Stimulated activated CD4-positive, alpha-beta T cell treated with anti-CD3 and anti-CD28 coated beads, Interleukin-4, amount 100 ng/mL, for 48 hours (primary cell): ENCODE measurements around the gene UNC119.

Source experiments
- DNase-seq, 2 donors: peaks; one replicate each; pipeline ENCODE4 v3.0.0-alpha.2; 2020; ENCODE audit warnings: low read depth in 2 of 2

The UNC119 gene

DNA sequence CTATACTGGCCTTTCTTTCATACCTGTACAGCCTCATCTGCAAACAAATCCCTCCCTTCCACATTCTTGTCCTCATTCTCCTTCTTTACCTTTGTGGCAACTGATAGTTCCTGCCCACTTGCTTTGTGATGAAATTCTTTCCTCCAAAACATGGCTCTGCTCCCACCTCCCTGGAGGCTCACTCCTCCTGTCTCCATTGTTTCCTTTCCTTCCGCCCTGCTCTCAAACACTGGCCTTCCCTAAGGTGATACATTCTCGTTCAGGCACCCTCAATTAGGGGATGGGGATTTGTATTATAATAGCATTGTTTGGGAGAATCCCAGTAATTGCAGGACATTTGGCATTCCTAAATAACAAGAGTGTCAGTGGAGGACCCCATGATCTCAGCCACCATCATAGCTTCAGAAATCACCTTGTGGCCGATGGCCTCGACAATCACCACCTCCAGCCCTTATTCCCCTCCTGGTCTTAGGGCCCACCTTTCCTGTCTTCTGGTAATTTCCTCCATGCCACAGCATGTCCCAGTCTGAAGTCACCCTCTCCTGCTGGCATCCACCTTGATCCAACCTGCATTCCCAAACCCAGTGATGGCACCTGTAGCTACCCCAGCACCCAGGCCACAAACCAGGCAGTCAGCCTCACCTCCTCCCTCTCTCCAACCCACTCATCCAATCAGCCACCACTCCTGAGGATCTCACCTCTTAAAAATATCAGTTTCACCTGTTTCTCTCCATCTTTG lies 7.9 kb downstream of the UNC119 start:
- DNase-seq: no peak

DNA sequence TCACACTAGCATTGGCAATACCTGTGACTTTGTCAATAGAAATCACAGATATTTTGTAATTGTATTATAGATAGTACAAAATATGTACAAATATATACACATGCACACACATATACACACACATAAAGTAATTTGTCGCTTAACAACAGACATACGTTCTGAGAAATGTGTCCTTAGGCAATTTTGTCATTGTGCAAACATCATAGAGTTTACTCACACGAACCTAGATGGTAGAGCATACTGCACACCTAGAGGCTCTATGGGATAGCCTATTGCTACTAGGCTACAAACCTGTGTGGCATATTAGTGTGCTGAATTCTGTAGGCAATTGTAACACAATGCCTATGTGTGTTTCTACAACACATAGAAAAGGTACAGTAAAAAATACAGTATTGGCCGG lies 11.0 kb downstream of the UNC119 start:
- DNase-seq: no peak

DNA sequence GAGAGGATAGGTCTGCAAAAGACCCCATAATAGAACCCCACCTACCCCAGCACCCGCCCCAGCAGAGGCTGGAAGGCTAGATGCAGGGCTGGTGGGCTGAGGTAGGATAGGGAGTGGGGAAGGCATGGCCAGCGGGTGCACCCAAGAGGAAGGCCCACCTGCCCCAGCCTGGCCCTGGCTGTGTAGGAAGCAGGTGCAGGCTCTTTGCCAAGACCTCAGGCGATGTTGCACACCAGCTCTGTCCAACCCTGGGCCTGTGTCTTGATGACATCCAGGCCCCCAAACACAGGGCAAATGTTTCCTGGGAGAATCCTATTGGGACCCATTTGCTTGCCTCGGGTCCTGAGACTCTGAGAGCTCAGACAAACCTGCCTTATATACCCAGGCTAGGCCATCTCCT lies 12.2 kb downstream of the UNC119 start:
- no peak for DNase-seq

DNA sequence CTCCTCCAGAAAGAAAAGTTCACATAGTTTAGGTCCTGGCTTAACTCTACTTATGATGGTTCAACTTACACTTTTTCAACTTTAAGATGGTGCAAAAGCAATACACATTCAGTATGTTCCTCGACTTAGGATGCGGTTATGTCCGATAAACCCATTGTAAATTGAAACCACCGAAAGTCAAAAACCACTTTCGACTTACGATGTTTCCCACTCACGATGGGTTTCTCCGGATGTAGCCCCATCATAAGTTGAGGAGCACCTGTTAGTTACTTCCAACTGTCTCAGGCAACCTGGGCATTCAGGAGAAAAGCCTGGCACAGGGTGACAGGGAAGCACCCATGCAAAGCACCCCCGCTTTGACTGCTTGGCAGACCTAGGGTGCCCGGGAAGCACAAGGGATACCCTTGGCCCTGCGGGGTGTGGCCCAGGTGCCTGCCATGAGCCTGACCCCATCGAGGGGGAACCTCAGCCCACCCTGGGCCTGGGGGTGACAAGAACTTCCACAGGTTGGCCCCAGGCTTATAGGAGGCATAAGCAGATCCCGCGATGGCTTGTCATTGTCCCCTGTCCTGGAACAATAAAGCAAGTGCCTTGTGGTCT lies 14.0 kb downstream of the UNC119 start:
- DNase-seq: no peak

DNA sequence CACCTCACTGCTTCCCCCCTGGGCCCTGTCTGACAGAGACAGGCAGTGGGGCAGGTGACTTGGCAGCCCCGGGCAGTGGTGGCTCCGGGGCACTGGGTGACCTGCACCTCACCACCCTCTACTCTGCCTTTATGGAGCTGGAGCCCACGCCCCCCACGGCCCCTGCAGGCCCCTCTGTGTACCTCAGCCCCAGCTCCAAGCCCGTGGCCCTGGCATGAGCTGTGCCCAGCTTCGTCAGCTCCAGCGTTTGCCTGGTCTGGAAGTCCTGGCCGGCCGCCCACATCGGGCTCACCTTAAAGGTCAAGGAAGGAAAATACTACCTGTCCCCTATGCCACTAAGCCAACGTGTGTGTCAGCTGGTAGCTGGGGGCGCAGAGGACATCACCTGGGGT lies 15.2 kb downstream of the UNC119 start:
- no peak for DNase-seq

DNA sequence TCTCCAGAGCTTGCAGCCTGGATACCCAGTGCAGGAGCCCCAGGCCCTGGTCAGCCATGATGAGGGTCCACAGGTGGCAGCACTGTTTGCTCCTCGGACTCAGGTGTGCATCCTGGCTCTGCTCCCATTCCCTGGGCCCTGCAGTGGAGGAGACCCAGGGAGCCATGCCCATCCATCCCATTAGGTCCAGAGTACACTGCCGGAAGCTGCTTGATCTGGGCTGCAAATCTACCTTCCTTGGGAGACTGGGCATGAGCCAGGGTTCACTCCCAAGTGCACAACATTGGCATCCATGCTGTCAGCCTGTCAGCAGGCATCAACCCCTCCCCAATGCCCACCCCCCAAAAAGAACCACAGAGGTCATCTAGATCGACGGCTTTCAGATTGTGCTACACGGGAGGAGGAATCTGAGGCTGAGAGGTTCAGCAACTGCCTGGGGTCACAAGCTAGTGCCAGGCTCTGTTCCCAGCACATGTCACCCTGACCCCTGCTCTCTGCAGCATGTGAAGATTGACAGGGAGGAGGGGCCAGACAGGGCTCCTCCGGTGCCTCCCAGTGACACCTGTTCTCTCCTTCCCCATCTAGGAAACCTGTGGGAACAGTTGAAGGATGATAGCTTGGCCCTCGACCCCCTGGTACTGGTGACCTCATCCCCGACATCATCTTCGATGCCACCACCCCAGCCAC lies 15.7 kb downstream of the UNC119 start:
- no peak for DNase-seq

DNA sequence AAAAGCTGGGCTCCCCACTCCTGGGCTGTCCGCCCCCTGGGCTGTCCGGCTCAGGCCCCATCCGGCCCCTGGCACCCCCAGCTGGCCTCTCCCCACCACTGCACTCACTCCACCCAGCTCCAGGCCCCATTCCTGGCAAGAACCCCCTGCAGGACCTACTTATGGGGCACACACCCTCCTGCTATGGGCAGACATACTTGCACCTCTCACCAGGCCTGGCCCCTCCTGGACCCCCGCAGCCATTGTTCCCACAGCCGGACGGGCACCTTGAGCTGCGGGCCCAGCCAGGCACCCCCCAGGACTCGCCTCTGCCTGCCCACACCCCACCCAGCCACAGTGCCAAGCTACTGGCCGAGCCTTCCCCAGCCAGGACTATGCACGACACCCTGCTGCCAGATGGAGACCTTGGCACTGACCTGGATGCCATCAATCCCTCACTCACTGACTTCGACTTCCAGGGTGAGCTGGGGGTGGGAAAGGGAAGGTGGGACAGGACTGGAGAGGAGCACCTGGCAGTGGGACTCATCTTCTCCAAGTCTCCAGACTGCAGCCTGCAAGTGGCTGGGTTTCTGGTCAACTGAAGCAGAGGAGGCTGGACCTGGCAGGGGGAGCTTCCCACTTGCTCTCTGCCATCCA lies 17.6 kb downstream of the UNC119 start:
- no peak for DNase-seq

DNA sequence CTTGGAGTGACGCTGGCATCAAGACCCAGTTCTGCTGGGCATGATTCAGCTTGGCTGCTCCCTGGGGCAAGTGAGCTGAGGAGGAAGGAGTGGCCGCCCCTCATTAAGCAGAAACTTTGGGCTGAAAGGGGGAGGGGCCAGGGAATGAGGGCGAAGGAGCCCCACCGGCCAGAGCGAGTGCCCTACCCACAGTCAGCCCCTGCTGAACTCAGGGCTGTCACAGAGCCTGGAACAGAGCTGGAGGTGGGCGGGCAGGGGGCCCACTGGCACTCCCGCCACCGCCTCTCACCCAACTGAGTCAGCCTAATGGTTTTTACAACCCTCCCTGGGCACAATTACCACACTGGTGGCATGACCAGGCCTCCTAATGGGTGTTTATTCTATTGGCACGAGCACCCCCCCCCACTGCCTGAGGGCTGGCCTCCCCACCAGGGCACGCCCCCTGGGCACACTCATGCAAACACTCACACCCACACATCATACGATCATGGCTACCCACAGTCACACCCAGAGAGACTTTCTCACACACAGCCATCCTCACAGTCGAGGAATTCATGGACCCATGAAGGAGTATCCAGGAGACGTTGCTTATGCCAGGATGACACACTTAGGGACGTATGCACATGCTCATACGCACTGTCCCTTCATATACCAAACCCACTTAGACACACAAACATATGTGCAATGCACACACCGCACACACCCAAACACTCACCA lies 19.2 kb downstream of the UNC119 start:
- no peak for DNase-seq

DNA sequence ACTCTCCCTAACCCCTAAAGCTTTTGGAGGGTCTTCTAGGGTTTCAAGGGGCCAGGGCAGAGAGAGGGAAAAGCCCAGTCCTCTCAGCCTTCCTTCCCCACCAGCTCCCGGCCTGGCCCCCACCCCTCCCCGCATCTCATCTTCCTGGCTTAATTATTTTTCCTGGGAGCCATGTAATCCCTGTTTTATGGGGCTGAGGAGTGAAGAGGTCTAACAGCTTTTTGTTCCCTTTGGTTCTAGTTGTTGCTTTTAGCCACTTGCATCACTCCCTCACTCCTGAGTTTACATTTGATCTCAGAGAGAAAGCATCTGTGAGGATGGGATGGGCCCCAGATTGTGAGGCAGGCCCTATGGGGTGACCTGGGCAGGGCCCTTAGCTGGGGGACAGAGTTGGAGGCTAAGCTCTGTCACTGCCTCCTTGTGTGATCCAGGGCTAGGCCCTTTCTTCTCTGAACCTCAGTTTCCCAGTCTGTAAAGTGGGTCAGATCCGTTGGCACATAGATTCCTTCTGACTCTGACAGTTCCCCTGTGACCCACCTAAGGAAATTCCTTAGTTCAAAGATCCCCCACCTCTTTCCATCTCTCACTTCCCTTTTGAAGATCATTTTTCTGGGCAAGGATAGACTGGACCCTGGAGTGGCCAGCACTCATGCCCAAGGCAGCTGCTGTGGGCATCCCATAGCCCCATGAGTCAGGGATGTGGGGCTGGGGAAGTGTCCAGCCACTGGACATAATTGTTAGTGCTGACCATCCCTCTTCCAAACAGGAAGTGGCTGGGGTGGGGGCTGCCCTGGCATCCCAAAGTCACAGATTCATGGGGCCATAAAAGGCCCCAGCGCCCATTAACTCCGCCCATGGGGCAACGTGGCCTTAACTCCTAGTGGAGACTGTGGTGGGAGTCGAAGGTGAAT lies 20.1 kb downstream of the UNC119 start:
- DNase-seq: no peak

DNA sequence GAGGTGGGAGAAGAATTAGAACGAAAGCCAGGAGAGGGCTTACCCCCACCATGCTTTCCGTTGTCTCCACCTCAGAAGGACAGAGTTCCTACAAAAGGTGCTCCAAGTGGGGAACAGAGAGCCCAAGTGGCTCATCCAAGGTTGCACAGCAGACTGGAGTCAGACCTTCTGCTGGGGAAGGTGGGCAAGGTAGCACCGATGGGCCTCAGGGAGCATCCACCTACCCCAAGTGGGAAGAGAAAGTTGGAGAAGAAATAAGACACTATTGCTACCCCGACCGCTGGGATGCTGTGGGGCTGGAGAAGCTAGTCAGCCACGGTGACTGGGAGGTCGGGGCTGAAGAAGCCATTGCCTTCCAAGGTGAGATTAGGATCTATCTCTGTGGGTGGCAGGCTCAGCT lies 21.5 kb downstream of the UNC119 start:
- DNase-seq: no peak

DNA sequence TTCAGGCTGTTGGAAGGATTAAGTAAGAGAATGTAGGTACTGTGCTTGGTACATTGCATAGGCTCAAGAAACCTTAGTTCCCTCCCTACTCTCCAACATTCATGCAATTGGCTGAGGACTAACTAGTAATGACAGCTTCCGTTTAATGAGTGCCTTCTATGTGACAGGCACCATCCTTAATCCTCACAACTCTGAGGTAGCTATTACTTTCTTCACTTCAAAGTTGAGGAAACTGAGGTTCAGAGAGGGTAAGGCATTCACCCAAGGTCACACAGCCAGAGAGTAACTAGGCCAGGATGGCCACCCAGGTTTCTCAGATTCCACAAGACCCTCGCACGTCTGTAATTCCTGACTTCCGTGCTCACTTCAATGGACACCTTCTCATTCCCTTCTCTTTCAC lies 22.2 kb downstream of the UNC119 start:
- DNase-seq: no peak

DNA sequence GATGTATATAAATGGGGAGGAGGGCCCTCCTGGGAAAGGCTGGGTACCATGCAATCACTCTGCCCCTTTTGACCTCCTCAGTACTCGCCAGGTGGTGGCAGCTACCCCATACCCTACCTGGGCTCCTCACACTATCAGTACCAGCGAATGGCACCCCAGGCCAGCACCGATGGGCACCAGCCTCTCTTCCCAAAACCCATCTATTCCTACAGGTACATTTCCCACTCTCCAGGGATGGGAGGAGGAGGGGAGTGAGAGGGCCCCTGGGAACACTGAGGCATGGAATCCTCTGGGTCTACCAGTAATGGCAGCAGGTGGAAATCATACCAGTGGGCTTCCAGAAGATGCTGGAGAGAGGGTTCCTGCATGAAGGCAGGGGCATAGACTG lies 23.4 kb downstream of the UNC119 start:
- no peak for DNase-seq

DNA sequence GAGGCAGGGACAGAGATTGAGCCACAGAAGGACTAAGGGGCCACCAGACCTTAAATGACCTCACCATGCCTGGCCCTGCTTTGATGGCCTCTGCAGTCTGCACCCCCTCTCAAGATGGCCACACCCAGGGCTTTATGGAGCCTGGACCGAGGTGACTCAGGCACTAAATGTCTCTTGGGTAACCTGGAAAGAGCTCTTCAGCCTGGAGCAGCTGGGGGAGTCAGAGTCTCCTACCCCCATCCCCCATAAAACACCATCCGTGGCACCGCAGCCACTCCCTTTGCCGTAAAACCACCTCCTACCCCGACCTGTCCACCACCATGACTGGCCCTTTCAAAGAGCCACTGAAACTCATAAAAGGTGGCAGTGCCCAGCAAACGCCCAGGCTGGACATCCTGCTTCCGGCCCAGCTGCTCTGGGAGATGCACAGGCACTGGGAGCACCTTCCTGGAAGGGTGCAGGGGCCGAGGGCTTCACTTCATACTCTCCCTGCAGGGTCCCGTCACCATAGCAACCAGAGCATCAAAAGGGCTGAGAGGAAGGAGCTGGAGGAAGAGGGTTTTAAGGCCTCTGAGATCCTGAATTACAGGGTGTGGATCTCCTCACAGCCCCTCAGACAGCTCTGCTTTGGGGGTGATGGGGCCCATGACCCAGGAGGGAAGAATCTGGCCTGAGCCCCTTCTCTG lies 24.0 kb downstream of the UNC119 start:
- DNase-seq: no peak

DNA sequence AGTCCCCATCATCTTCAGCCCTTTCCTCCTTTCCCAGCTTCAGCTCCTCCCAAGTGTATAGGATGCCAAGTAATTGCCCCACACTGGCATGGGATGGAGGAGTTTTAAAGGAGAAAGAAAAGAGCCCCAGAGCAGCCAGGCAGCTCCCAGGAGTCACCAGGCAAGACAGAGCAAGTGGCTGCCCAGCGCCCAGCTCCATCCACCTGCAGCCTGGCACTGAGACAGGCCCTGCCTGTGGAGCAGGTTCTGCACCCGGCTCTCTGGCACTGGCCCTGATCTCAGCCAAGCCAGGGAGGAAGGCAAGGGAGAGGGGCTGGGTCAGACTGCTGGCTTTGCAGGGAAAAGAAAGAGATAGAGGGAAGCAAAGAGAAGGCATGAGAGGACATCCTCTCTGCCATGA lies 24.6 kb downstream of the UNC119 start:
- no peak for DNase-seq

DNA sequence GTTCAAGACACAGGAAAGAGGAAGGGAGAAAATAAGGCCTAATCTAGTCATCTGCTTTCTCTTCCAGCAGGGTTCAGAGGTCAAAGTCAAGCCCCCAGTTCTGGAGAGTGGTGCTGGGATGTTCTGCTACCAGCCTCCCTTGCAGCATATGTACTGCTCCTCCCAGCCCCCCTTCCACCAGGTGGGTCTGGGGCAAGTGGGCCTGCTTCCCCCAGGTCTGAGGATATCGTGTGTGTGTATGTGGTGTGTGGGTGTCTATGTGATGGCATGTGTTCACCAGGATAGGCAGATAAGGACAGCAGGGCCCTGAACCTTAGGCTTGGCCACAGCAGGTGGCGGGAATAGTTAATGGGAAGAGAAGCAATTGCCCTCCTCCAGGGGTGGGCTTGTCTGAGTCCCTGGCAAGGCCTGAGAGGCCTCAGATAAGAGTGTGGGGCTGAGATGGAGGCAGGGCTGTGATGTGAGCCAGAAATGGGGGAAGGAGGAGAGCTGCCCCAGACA lies 25.2 kb downstream of the UNC119 start:
- no peak for DNase-seq

DNA sequence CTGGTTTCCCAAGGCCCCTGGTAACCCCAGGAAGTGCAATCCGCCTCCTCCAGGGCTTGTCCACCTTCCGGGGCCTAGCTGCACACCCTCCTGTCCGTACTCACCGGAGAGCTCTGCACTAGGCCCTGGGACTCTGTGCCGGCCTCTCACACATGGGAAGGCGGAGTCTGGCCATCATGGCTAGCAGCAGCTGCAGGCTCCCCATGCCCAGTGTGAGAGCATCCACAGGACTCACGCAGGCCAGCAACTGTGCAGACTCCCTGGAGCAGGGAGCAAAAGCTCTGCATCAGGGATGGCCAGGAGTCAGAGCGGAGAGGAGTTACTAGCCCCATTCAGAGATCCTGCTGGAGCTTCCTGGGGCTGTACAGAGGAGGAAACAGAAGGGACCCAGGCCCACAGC lies 26.0 kb downstream of the UNC119 start:
- no peak for DNase-seq

DNA sequence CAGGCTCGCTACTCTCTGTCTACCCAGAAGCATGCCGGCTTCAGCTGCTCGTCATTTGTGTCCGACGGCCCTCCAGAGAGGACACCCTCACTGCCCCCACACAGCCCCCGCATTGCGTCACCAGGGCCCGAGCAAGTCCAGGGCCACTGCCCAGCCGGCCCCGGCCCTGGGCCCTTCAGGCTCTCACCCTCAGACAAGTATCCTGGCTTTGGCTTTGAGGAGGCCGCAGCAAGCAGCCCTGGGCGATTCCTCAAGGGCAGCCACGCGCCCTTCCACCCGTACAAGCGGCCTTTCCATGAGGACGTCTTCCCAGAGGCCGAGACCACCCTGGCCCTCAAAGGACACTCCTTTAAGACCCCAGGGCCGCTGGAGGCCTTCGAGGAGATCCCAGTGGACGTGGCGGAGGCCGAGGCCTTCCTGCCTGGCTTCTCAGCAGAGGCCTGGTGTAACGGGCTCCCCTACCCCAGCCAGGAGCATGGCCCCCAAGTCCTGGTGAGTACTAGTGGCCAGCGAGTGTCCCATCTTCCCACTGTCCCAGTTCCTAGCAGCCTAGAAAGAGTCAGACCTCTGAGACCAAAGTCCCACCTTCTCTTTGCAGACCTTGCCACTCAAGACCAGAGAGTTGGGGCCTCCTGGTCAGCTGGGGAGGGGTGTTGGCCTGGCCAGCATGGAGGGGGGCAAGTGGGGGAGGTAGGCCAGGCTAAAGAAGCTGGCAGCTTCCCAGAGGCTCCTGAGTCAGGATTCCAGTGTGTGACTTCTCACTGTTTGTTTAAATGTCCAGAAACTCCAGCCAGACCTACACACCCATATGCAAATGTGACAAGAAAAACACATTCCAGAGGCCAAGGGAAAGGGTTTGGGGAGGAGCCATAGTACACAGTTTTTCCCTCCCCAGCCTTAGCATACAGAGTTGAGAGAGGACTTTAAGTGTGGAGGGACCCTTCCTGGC lies 27.7 kb downstream of the UNC119 start:
- DNase-seq: no peak

DNA sequence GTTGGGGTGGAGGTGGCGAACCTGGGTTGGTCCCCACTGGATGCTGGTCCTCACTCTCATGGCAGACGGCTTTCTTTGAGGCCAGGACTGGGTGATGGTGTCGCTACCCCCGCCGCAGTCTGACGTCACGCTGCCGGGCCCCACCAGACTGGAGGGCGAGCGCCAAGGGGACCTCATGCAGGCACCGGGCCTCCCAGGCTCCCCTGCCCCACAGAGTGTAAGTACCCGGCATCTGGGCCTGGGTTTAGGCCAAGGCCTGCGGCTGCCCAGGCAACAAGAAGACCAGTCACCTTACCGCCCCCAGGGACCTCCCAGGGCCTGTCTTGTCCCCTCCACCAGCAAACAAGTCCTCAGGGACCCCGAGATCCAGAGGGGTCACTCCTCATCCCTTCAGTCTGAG lies 28.5 kb downstream of the UNC119 start:
- no peak for DNase-seq

DNA sequence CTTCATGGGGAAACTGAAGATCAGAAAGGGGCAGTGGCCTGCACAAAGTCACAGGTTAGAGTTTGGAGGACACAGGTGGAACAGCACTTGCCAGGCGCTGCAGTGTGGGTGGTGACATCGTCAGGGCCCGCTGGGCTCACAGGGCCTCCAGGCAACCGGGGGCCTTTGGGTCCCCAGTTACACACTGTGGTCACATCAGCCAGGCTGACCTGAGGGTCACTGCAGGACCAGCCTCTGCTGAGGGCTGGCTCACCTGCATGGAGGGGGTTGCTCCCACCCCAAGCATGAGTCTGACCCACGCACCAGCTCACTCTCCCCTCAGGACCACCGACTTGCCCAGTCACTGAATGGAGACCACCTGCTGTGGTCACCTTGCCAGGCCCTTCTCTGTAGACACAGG lies 29.2 kb downstream of the UNC119 start:
- DNase-seq: no peak
